Measurements from ENCODE around the gene ILDR1.
"Not testable (repeated sequence)": the region's sequence is repeated elsewhere in the genome, so short reads cannot be mapped to it uniquely, and the experiment has no call there.

Gene ILDR1

GRCh38 chr3:121957674-121958415, 64.2 kb downstream of the ILDR1 start:
- FAIRE-seq, result no peak

GRCh38 chr3:121956363-121956762, 65.7 kb downstream of the ILDR1 start:
- DNase-seq (ENCODE audit: insufficient read length, low spot score) (no peak), FAIRE-seq (no peak)

More at GRCh38 chr3:121957674-121958415, 64.2 kb downstream of the ILDR1 start:
- no peak for DNase-seq (ENCODE audit: insufficient read length, low spot score)

GRCh38 chr3:121951291-121951919, 70.6 kb downstream of the ILDR1 start:
- no peak for FAIRE-seq
- DNase-seq (ENCODE audit: insufficient read length, low spot score), result no peak

GRCh38 chr3:121948641-121949040, 73.4 kb downstream of the ILDR1 start:
- DNase-seq (ENCODE audit: insufficient read length, low spot score) (no peak), FAIRE-seq (no peak)

GRCh38 chr3:121943431-121943830, 78.6 kb downstream of the ILDR1 start:
- DNase-seq (ENCODE audit: insufficient read length, low spot score) (no peak), FAIRE-seq (no peak)

- FAIRE-seq, result no peak
- no peak for DNase-seq (ENCODE audit: insufficient read length, low spot score)
Measured at GRCh38 chr3:121942116-121942786, 79.8 kb downstream of the ILDR1 start.

- no peak for DNase-seq (ENCODE audit: insufficient read length, low spot score)
- no peak for FAIRE-seq
Measured at GRCh38 chr3:121941592-121941991, 80.5 kb downstream of the ILDR1 start.

- DNase-seq (ENCODE audit: insufficient read length, low spot score); FAIRE-seq: not testable (repeated sequence)
Measured at GRCh38 chr3:121938141-121938855, 83.7 kb downstream of the ILDR1 start.

Data from HTR-8/SVneo (cell line).